ENCODE results near the gene ESR1. TPM values are rescaled to one million over a fixed set of nuclear protein-coding genes. Genes with fewer than 3 reads are reported as not detected.

ESR1 gene
- total RNA-seq, 6 donors from 2014 or later: 0.91 to 4.7 (median 2.8) TPM

DNA sequence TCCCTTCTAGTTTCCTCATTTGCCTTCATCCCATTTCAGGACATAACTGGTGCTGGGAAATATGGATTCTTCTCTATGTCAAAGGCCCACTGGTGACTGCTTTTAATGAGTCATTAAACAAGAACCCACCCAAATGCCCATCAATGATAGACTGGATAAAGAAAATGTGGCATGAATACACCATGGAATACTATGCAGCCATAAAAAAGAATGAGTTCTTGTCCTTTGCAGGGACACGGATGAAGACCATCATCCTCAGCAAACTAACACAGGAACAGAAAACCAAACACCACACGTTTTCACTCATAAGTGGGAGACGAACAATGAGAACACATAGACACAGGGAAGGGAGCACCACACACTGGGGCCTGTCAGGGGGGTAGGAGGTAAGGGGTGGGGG is 310.7 kb downstream of the ESR1 start:
- Histone ChIP-seq H3K36me3 (peaks cover 15 to 39% (median 33%) of the 10 kb centered on the region in 4 donors), H3K4me1 (peaks cover 0 to 5% (median 0%) of the 10 kb centered on the region in 4 donors), H3K27ac (no peak overlapping the region), H3K4me3 (no peak overlapping the region), H3K9me3 (no peaks in the 10 kb centered on the region), H3K27me3 (no peaks in the 10 kb centered on the region)
- no peak for TF ChIP-seq EP300 (IDR thresholded peaks at IDR 0.05)
- TF ChIP-seq CTCF (IDR thresholded peaks at IDR 0.05): no peak
- no peak for TF ChIP-seq POLR2AphosphoS5 (IDR thresholded peaks at IDR 0.05)
- TF ChIP-seq POLR2A (IDR thresholded peaks at IDR 0.05): no peak
- ATAC-seq (ENCODE audit: low FRiP score in 2 of 2): no peak
- WGBS, 2 donors: 90 to 98% methylated on average over 3 of the region's 3 CpGs
- DNase-seq: no peak

DNA sequence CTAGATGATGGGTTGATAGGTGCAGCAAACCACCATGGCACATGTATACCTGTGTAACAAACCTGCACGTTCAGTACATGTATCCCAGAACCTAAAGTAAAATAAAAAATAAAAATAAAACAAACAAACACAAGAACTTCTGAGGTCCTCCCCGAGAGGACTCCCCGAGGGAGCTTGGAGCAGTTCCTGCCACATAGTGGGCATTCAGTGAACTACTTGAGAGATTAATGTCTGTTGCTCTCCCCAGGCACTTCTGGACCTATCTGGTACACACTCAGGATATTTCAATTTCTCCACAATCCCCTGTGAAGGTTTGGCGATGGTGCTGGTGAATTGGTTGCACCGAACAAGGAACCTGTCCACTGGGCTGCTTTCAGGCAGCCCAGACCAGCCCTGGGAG is 311.2 kb downstream of the ESR1 start:
- Histone ChIP-seq H3K27me3 (no peaks in the 10 kb centered on the region), H3K27ac (no peak overlapping the region), H3K36me3 (peaks cover 18 to 44% (median 33%) of the 10 kb centered on the region in 4 donors), H3K4me3 (no peak overlapping the region), H3K9me3 (no peaks in the 10 kb centered on the region), H3K4me1 (peaks cover 0 to 5% (median 0%) of the 10 kb centered on the region in 4 donors)
- no peak for ATAC-seq (ENCODE audit: low FRiP score in 2 of 2)
- no peak for DNase-seq
- TF ChIP-seq EP300 (IDR thresholded peaks at IDR 0.05) (no peak), POLR2AphosphoS5 (IDR thresholded peaks at IDR 0.05) (no peak), POLR2A (IDR thresholded peaks at IDR 0.05) (no peak), CTCF (IDR thresholded peaks at IDR 0.05) (no peak)
- WGBS, 2 donors: 90 to 92% methylated on average over 5 of the region's 5 CpGs

DNA sequence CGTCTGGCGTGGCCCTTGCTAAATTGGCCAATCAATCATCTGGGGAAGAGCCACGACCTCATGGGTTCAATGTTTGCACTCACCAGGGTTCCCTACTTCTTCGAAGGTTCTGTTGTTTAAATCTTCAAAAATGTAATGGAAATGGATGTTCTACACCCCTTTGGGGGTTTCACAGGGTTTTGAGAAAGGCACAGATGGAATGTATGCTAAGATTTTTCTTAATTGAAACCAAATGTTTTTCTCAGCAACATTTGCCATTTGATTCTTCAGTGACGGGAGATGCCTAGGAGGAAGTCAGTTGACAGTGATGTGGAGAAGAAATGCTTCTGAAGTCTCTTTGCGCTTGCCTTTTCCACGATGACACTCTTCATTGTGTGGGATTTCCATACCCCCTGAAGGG is 312.3 kb downstream of the ESR1 start:
- Histone ChIP-seq H3K36me3 (peaks cover 19 to 47% (median 35%) of the 10 kb centered on the region in 4 donors), H3K27ac (no peak overlapping the region), H3K4me3 (no peak overlapping the region), H3K4me1 (peaks cover 0 to 5% (median 0%) of the 10 kb centered on the region in 4 donors), H3K9me3 (no peaks in the 10 kb centered on the region), H3K27me3 (no peaks in the 10 kb centered on the region)
- DNase-seq (no peak), ATAC-seq (ENCODE audit: low FRiP score in 2 of 2) (no peak)
- TF ChIP-seq POLR2AphosphoS5 (IDR thresholded peaks at IDR 0.05) (no peak), POLR2A (IDR thresholded peaks at IDR 0.05) (no peak), CTCF (IDR thresholded peaks at IDR 0.05) (no peak), EP300 (IDR thresholded peaks at IDR 0.05) (no peak)
- 85 to 87% methylated on average over 7 of the region's 7 CpGs for WGBS, 2 donors

DNA sequence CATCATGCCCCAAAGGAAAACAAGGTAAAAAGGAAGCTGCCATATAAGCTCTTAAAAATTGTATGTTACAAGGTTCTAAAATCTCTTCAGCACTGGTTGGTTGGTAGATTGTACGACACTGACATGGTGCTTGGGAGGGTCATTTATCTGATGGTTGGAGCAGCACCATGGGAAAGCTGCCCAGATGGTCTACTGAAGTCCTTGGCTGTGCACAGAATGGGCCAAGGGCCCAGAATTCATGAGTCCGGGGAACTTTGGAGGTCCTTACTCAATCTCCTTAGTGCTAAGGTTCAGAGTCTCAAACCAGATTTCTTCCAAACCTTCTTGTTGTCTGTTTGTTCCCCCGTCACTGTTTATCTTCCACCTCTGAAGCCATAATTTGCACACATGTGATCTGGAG is 314.4 kb downstream of the ESR1 start:
- no peak for ATAC-seq (ENCODE audit: low FRiP score in 2 of 2)
- Histone ChIP-seq H3K4me3 (no peak overlapping the region), H3K27ac (no peak overlapping the region), H3K36me3 (peaks cover 19 to 58% (median 35%) of the 10 kb centered on the region in 4 donors), H3K27me3 (no peaks in the 10 kb centered on the region), H3K9me3 (no peaks in the 10 kb centered on the region), H3K4me1 (peaks cover 0 to 5% (median 0%) of the 10 kb centered on the region in 4 donors)
- WGBS, 2 donors: 75 to 85% methylated on average over 3 of the region's 3 CpGs
- DNase-seq: no peak
- TF ChIP-seq POLR2AphosphoS5 (IDR thresholded peaks at IDR 0.05) (no peak), CTCF (IDR thresholded peaks at IDR 0.05) (no peak), EP300 (IDR thresholded peaks at IDR 0.05) (no peak), POLR2A (IDR thresholded peaks at IDR 0.05) (no peak)

DNA sequence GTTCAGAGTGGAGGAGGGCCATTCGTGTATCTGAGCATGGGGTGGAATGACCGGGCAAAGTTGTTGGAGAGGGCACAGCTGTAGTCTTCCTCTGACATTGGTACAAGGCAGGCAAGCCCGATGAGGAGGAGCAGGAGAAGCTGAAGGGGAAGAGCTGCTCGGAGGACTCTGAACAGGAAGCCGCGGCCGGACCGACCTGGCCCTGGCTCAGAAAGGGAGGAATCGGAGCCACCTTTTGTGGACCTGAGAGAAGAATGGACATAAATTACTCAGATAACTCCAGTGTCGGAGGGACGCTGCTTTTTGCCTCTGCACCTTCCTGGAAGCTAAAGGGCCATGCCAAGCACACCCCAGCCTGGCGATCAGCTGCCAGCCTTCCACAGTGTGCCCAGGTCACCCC is 315.0 kb downstream of the ESR1 start:
- no peak for TF ChIP-seq POLR2AphosphoS5 (IDR thresholded peaks at IDR 0.05)
- DNase-seq: peak in 1 of 2 donors; percentile 60
- Histone ChIP-seq H3K27ac (no peak overlapping the region), H3K9me3 (no peaks in the 10 kb centered on the region), H3K27me3 (no peaks in the 10 kb centered on the region), H3K36me3 (peaks cover 19 to 60% (median 37%) of the 10 kb centered on the region in 4 donors), H3K4me3 (no peak overlapping the region), H3K4me1 (peaks cover 0 to 5% (median 0%) of the 10 kb centered on the region in 4 donors)
- WGBS, 2 donors: 91 to 96% methylated on average over 12 of the region's 12 CpGs
- no peak for ATAC-seq (ENCODE audit: low FRiP score in 2 of 2)

Data from upper lobe of left lung (tissue), 6 donors.